ENCODE results near the gene FGGY.

FGGY gene

DNA sequence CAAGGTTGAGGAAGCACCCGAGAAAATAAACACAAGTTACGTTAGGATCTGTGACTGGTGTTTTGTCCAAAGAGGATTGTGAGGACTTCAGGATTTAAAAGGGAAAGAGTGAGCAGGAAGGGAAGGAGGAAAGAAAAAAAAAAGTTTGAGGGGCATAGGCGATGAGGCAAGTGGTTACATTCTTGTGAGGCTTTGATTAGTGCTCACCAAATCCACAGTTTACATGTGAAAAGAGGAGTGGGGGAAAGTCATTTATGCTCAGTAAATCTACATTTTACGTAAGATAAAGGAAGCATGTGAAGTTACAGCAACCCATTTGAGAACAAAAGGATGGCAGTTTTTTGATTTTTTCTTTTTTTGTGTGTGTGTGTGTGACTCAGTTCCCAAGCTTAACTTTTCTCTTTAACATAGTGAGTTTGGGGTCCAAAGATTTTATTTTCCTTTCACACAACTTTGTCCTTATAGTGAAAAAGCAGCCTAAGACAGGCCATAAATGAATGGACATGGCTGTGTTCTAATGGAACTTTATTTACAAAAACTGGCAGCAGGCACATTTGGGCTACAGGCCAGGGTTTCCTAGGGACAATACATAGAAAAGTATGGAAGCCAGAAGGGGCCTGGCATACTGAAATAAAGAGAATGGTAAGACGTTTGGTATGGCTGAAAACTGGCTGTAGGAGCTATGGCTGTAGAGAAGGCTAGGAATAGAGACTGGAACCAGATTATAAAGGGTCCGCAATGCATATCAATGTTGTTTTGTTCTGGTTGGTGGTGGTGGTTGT is 121.7 kb downstream of the FGGY start:
- DNase-seq: no peak

DNA sequence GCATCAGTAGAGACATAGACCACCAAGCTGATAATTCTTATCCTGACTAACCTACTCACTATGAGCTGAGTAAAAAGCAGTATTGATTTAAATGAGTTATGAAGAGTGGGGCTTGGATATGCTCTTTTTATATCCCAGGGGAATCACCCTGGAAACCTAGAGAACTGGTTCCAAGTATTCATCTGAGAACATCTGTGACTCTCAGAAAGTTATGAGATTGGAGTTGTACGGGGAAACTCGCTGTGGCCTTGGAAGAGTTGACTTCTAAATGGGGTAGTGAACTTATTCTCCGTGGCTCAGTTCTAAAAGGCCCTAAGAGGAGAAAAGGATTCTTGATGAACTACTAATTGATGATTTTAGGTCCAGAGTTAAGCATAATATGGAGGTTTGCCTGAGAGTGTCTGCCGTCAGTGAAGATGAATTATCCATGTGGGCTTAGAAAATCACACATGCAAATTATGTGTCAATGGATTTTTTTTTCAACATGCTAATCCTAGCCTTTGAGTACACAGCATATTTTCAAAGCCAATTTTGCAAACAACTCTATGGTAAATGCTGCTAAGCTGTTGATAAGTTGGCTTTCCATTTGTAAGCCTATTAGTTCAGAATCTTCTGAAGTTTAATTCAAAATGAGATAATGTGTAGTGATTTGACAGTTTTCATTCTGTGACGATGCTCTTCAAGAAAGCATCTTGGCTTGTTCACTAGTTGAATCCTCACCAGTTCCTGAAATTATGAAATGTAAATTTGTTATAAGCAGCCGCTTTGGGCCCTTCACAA is 122.7 kb downstream of the FGGY start:
- DNase-seq: no peak

DNA sequence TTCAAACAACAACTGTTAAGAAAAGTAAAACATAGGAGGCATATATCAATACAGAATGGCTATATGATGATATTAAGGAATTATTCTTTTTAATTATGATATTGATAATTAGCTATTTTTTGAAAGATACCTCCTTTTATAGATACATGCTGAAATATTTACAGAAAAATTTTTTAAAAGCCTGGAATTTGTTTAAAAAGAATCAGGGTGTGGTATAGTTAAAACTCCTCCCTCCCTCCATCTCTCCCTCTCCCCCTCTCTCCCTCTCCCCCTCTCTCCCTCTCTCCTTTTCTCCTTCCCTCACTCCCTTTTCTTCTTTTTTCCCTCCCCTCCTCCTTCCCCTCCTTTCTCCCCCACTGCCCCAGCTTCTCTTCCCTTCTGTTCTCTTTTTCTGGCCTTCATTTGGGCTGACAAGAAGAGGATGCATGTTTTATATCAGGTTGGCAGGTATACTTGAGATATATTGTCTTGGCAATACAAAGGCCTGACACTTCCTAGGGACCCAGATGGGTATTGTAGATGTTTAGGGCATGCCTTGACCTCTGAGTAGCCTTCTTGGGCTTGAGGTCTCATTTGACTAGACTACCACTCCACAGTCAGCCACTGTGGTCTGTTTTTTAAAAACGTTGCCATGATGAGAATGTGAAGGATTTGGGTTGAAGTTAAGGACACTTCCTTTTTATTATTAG is 124.5 kb downstream of the FGGY start:
- DNase-seq: no peak

DNA sequence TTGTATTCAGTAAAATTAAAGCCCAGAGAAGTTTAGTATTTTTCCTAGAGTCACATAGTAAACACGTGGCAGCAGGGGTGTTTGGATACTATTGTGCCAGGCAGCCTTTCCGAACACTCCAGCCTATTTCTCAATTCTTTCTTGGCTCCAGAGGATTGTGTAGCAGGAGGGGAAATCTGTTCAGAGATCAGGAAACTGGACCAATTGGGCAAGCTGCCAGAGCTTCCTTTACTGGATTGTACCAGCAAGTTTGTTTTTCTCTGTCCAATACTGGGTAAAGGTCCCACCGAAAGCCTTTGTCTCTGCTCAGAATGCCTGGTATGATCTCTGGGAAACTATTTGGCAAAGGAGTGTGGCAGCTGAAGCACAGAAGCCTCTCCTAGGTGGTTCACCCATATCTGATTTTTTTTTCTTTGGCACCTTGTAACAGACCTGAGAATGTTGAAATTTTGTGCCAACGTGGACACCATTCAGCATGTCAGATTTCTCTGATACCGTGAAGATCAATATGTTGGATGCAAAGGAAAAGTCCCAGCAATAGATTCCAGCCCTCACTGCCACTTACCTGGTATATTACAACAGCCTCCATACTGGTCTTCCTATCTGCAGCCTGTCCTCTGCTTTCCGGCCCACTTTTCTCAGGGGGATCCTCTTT is 126.2 kb downstream of the FGGY start:
- no peak for DNase-seq

DNA sequence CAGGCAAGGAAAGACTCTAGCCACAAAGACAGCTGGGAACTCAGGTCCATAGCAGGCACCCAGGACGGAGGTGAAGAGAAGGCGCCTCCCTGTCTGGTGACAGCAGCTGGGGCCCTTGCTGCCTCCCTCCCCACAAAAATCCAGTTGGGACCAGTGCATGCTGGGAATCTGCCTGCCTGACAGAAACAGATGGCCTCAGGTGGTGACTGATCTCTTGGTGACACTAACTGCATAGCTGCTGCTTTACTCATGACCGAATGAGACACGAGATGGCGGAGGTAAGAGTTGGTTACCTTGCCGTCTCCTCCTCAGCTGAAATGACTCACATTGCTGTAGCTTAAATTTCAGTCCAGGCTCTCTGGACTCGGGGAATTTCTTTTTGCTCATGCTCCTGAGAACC is 130.3 kb downstream of the FGGY start:
- peak; percentile 56 for DNase-seq

DNA sequence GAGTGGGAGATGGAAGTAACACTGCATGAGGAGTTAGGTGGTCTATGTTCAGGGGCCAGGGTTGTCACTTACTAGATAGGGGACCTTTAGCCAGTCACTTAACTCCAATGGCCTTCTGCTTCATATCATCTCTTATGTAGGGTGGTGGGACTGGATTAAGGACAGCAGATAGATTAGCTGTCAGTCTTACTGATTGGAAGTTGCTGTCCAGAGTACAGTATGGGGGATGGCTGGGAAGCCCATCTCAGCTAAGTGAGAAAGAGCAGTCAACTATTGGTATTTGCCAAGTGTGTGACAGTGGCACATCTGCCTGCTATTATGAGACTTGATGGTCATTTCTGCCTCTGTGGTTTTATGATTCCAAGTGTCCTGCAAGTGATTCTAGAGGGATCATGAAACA is 130.9 kb downstream of the FGGY start:
- DNase-seq: no peak

DNA sequence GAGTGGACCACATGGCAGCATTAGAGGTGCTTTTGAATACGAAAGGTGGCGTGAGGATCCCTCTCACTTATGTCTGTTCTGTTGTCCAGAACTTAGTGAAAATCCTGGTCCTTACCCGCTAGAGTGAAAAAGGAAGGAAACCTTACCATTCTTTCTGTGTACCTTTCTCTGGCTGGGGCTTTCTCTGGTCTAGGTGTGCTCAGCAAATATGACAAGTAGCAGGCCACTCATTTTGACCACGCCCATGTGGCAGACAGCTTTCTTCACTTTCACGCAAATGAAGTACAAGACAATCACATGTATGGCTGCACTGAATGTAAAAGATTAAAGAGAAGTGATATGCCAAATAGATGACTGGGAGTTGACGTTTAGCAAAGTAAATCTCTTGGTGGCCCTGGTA is 131.9 kb downstream of the FGGY start:
- DNase-seq: no peak

DNA sequence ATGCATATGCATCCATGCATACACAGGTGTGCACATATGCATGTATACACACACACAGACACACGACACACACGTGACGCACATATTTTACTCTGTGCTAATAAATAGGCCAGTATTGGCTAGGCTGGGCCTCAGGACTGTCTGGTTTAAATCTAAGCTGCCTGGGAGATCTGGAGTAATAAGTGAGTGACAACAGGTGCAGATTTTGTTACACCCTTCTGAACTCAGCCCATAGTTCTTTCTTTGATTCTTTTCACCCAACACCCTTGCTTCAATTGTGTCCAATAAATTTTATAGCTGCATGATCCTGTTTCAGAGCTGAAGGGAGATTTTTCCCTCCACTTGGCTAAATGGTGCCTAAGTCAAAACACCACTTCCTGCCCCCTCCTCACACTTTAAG is 132.8 kb downstream of the FGGY start:
- DNase-seq: no peak

DNA sequence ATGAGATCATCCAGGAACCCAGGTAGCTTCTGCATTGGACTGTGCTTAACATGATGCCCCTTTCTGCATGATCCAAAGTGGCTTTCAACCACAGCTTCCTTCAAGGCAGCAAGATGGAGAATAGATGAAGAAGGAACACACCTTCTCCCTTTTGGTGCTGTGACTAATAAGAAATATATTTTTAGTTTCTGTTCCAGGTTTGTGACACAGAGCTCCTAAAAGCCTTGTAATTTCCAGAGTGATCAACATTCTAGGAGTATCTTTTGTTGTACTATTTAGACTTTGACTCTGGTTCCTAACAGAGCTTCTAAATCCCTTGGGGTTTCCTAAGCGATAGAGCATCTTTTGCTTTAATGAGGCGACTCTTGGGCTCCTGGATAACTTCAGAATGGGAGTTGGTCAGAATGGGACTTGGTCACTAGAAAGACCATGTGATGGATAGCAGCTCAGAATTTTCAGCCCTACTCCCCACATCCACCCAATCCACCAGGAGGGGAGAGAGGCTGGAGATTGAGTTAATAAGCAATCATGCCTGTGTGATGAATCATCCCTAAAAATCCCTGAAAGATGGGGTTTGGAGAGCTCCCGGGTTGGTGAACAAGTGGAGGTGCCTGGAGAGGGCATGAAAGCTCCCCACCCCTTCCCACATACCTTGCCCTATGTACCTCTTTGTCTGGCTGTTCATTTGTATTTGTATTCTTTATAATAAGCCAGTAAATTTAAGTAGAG is 134.8 kb downstream of the FGGY start:
- no peak for DNase-seq

DNA sequence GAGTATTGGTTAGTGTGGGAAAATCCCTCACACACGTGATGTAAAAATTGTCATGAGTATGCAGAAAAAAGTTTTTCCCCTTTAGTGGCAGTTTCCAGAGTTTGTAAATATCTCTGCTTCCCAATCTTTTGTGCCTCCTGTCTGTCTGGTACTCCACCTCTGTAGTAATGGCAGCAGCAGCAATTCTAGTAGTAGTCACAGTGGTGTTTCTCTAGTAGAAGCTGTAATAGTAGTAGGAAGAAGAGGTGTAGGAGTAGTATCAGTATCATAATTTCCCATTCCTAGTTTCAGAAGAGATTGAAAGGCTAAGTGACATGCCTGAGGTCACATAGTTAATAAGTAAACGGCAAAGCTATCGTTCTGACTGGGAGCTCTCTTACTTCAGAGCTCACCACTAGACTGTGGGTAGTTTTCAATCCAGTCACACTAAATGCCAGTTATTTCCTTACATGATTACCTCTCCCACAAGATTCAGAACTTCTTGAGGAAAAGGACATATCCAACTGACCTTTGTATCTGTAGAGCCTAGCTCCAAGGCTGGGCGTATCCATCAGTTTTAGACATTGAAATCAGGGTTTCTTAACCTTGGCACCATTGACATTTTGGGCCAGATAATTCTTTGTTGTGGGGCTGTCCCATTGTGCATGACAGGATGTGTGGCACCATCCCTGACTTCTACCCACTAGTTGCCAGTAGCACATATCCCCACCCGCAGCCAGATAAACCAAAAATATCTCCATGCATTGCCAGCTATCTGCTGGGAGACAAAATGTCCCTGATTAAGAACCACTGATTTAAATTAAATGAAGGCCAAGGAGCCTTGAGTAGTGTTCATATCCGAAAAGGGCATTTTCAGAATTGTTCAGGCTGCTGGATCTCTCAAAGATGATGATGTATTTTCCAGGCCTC is 135.9 kb downstream of the FGGY start:
- DNase-seq: no peak

DNA sequence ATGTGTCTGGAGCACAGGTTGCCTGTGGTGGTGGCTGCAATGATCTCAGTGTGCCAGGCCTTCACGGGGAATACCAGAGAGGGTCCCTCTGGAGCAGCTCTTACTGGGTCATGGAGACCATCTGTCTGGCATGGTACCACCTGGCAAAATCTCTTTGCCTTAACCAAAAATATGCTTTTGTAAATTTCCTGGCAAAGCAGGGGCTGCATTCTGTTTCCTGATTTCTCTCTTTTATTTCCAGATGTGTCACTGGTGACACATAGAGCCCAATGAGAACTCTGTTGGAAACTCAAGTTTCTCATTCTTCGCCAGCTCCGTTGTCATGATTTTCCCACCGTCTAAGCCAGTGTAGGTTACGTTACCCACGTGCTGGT is 136.5 kb downstream of the FGGY start:
- DNase-seq: no peak

DNA sequence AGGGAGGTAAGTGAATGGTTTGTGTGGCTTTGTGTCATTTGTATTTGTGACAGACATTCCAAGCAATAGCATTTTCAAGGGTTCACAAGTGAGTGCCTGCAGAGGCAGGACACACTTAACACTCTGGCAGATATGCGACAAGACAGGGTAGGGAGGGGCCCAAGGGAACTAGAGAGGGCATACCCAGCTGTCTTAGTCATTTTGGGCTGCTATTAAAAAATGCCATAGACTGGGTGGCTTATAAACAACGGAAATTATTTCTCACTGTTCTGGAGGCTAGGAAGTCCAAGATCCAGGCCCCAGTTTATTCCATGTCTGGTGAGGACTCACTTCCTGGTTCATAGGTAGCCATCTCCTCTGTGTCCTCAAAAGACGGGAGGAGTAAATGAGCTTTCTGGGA is 137.4 kb downstream of the FGGY start:
- no peak for DNase-seq

DNA sequence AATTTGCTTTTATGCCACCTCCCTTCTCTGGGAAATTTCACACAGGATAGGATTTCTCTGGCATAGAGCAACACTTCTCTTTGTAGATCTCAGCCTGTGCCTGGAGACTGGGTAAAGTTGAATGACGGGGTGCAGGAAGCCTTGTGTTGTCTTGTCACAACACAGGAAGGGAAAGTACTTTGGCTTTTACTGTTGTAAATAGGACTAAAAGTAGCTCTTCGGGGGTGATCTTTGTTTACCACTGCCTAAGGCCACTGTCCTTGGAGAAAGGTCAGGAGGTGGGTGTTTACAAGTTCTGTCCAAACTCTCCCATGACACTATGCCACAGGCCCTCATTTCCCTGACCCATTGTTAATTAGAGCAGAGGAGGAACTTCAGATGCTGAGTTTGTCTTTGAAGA is 139.7 kb downstream of the FGGY start:
- no peak for DNase-seq

DNA sequence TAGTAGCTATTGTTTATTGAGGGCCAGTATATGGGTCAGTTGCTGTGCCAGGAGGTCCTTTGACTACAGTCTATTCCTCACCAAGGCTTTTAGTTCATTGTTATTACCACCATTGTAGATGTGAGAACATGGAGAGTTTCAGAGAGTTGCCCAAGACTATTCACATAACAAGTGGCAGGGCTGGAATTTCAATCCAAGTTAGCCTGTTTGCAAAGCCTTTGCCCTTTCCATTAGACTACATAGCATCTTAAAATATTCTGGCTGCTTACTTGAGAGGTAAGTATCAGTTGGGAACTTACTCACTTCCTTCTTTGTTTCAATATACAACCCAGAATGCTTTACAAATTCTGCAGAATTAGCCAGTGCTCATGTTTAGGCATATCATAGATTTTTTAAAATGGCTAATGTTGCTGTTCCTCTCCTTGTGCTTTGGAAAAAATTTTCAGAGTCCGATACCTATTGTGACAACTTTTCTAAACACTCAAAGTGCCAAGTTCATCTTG is 141.2 kb downstream of the FGGY start:
- no peak for DNase-seq

DNA sequence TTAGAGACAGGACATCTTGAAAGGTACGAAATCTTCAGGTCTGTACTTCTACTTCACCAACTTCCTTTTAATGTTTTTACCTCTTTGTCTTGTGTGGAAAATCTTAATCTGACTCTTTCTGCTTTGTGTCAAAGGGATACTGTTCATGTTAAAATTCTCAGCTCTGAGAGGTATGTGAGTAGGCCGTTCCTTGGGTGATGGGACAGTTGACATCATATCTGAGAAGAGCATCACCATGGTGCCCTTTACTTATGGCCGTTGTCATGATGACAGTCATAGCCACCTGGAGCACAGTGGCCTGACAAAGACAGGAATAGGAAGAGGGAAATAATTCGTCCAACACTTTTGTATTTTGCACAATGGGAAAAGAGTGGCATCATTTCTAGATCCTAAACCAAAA is 145.6 kb downstream of the FGGY start:
- no peak for DNase-seq

DNA sequence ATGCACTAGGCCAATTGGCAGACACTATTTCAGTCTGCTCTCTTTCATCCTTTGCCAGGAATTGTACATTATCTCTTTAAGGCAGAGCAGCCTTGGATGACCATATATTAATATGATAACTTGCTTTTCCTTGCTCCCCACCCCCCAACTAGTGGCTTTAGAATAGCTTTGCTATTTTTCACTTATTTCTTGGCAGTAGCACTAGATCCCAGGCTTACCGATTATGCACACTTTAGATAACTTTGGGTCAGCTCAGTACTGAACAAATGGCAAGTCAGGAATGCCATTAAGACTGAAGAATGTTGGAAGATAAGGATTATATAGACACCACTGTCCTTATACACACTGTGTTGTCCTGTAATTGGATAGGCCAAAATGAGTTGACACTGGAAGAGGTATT is 146.4 kb downstream of the FGGY start:
- no peak for DNase-seq

DNA sequence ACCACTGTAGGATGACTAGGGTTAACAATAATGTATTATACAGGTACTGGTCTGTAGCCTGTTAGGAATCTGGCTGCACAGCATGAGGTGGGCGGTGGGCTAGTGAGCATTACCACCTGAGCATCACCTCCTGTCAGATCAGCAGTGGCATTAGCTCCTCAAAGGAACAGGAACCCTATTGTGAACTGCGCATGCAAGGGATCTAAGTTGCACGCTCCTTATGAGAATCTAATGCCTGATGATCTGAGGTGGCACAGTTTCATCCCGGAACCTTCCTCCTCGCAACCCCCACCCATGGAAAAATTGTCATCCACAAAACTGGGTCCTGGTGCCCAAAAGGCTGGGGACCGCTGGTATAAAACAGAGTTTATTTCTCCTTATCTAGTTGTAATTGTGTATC is 147.6 kb downstream of the FGGY start:
- no peak for DNase-seq

DNA sequence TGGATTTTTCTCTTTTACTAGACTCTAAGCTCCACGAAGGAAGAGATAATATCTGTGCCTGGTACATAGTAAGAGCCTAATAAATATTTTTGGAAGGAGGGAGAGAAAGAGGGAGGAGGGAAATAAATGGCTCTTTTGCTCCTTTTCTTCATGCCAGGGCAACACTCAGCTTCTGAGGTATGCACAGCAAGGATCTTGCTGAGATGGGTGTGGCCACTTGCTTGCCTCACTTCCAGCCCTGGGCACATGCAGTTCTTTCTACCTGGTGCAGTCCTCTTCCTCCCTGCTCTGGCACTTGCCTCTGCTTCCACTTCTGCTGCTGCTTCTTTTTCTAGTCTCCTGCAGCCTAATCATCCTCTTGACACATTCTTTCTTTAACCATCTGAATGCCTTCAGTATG is 148.1 kb downstream of the FGGY start:
- DNase-seq: no peak

DNA sequence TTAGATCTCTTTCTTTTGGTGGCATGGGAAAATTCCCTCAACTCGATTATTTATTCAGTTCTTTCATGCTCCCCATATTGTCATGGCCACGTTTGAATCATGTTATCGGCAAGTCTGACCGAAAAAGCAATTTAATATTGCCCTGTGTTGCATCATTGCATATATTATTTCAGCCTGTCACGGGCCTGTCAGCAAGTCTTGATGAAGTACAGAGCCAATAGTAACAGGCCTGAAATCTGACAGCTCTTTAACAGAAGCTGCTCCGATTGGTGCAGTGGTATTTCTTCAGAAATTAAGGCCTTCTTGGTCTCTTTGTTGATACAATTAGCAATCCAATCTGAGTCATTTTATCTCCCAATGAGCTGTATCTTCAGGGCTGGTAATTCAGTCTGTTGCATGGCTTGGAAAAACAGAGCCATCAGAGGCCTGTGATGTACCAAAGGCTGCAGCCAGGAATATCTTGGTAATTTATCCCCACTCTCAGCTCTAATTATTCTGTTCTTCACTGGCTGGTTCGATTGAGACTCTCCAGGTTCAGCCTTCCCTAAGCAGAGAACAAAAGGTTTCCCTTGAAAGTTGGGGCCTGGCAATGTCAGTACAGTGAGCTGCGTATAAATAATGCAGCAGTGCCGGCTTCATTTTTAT is 149.5 kb downstream of the FGGY start:
- DNase-seq: no peak

DNA sequence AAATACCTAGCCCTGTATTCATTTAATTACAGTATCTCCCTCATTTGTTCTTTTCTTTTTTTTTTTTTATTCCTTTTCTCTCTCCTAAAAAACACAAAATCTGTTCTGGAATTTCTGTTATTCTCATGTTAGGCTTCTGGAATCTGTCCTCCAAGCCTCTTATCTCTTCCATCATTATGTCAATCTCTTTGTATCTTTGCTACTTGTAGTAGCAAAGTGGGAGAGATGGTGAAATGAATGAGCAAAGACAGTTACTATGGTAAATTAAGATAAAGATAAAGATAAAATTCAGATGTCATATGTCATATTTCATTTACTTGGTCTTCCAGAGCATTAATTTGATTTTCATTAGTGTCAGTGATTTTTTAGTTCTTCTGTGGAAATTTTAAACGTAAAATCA is 155.1 kb downstream of the FGGY start:
- no peak for DNase-seq

DNA sequence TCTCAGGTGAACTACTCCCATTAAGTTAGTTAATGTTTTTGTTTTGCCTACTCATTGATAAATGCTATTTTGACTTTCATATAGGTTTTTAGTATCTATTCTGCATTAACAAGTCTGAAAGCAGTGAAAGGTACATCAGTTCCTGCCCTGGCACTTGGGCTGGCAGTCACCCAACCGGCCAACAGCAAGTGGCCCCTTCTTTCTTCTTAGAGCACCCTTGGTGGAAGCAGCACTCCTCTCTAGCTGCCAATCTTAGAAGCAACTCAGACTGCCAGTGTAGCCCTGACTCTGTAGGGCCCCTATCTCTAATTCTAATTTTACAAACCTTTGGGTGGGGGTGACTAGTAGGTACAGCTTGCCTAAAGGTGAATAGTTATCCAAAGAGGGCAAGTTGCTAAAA is 155.7 kb downstream of the FGGY start:
- no peak for DNase-seq

All from NCI-H2107 (cell line).